ENCODE results near the gene CA6. TPM values are rescaled to one million over a fixed set of nuclear protein-coding genes. Genes with fewer than 3 reads are reported as not detected.
A peak's percentile ranks its signal among the peaks of the same experiment; 100 is the strongest.

Gene CA6
- total RNA-seq, 1 donor from 2014 or later = not detected

- TF ChIP-seq CTCF (IDR thresholded peaks at IDR 0.05; ENCODE audit: unreplicated experiment) = no peak
- Mint-ChIP-seq H3K36me3 (ENCODE audit: insufficient read depth) (no peaks in the 10 kb centered on the region), H3K4me1 (ENCODE audit: low read depth) (peaks cover 5% of the 10 kb centered on the region), H3K4me3 (ENCODE audit: low read depth) (no peak overlapping the region), H3K27ac (no peak overlapping the region), H3K9me3 (ENCODE audit: low read depth) (peaks cover 10% of the 10 kb centered on the region), H3K27me3 (no peaks in the 10 kb centered on the region)
- DNase-seq (ENCODE audit: low spot score, unreplicated experiment) = no peak
These were observed 8.0 kb upstream of the CA6 start for GRCh38 chr1:8937701-8938100.

DNA sequence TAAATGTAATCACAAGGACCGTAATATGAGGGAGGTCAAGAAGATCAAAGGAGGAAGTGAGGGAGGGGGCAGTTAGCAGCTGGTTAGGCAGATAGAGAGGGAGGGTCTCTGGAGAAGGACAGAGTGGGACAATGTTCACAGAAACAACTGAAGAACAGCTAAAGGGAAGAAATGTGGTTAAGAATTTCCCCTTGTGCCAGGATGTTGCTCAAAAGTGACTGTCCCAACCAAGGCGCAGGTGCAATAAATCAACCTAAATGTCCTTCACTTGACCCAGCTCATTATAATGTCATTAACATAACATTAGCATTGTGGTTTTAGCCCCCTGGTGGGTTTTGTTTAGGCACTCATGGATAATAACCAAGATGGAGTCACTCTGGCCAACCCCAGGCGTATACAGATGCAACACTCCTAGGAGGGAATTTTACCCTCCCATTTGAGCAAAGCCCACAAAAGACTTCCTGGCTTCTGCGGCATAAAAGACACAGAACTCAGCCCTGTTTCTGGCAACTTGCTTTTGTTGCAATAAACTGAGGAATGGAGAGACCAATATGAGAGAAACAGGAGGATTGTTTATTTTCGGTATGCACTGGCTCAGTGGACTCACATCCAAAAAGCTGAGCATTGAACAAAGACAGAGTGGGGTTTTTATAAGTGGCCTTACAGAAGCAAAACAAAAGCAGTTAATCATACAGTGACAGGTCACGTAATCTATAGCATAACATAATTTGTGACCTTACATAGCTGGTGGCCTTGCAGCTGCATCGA lies 7.3 kb upstream of the CA6 start:
- Mint-ChIP-seq H3K27ac (peak overlapping the region; percentile 7), H3K4me1 (ENCODE audit: low read depth) (peaks cover 8% of the 10 kb centered on the region), H3K9me3 (ENCODE audit: low read depth) (peaks cover 10% of the 10 kb centered on the region), H3K27me3 (no peaks in the 10 kb centered on the region), H3K4me3 (ENCODE audit: low read depth) (no peak overlapping the region), H3K36me3 (ENCODE audit: insufficient read depth) (no peaks in the 10 kb centered on the region)
- TF ChIP-seq CTCF (IDR thresholded peaks at IDR 0.05; ENCODE audit: unreplicated experiment) = no peak
- DNase-seq (ENCODE audit: low spot score, unreplicated experiment) = no peak

DNA sequence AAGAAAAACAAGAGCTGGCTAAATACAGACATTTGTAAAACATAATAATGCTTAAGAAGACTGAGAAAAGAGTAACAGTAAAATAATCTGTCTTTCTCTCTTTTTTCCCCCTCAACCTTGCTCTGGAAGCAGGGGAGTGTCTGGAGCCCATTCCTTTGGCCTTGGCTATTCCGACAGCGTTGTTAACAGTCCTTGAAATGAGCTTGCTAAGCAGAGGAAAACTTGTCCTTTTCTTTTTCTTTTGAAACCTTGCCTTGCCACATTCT lies 6.7 kb upstream of the CA6 start:
- TF ChIP-seq CTCF (IDR thresholded peaks at IDR 0.05; ENCODE audit: unreplicated experiment) = no peak
- Mint-ChIP-seq H3K36me3 (ENCODE audit: insufficient read depth) (no peaks in the 10 kb centered on the region), H3K27me3 (no peaks in the 10 kb centered on the region), H3K4me3 (ENCODE audit: low read depth) (no peak overlapping the region), H3K27ac (no peak overlapping the region), H3K9me3 (ENCODE audit: low read depth) (peaks cover 8% of the 10 kb centered on the region), H3K4me1 (ENCODE audit: low read depth) (peaks cover 12% of the 10 kb centered on the region)
- DNase-seq (ENCODE audit: low spot score, unreplicated experiment) = no peak

DNA sequence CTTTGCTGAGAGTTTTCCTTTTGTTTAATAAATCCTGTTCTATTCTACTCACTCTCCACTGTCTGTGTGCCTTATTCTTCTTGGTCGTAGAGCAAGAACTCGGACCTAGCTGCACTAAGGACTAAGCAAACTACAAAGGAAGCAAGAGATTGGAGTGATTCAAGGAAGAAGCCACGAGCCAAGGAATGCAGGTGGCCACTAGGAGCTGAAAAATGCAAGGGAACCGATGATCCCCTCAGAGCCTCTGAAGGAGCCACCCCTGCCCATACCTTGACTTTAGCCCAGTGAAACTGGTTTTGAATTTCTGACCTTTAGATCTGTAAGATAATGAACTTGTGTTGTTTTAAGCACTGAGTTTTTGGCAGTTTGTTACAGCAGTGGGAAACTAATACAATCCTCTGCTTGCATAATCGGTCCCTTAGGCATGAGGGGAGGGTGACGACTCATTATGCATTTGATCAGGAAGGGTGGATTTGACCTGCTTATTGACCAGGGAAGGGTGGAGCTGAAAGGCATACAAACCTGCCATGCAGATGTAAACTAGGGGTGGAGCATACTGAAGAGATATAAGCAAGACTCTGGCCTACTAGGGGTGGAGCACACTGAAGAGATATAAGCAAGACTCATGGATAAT lies 6.2 kb upstream of the CA6 start:
- no peak for TF ChIP-seq CTCF (IDR thresholded peaks at IDR 0.05; ENCODE audit: unreplicated experiment)
- Mint-ChIP-seq H3K4me1 (ENCODE audit: low read depth) (peaks cover 12% of the 10 kb centered on the region), H3K27ac (no peak overlapping the region), H3K36me3 (ENCODE audit: insufficient read depth) (no peaks in the 10 kb centered on the region), H3K4me3 (ENCODE audit: low read depth) (no peak overlapping the region), H3K27me3 (peaks cover 3% of the 10 kb centered on the region), H3K9me3 (ENCODE audit: low read depth) (peaks cover 5% of the 10 kb centered on the region)
- no peak for DNase-seq (ENCODE audit: low spot score, unreplicated experiment)

DNA sequence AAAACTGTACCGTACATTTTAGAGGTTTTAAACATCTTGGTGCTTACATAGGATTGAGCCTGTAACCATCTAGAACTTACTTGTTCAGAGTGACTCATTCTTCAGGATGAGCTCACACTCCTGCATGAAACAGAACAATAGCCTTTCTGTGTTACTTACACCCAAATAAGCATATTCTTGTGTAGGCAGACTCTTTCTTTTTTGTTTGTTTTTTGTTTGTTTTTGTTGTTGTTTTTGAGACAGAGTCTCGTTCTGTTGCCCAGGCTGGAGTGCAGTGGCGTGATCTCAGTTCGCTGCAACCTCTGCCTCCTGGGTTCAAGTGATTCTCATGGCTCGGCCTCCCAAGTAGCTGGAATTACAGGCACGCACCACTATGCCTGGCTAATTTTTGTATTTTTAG lies 3.8 kb upstream of the CA6 start:
- peaks cover 12% of the 10 kb centered on the region for H3K4me1 Mint-ChIP-seq (ENCODE audit: low read depth)
- H3K9me3 Mint-ChIP-seq (ENCODE audit: low read depth) = peaks cover 5% of the 10 kb centered on the region

More for the DNA sequence above, 3.8 kb upstream of the CA6 start:
- Mint-ChIP-seq H3K27me3 (peaks cover 3% of the 10 kb centered on the region), H3K27ac (no peak overlapping the region), H3K4me3 (ENCODE audit: low read depth) (no peak overlapping the region), H3K36me3 (ENCODE audit: insufficient read depth) (no peaks in the 10 kb centered on the region)
- no peak for DNase-seq (ENCODE audit: low spot score, unreplicated experiment)
- no peak for TF ChIP-seq CTCF (IDR thresholded peaks at IDR 0.05; ENCODE audit: unreplicated experiment)

Data from progenitor cell of endocrine pancreas (in vitro differentiated cells).